Ectodermal cell (in vitro differentiated cells): ENCODE results near the gene OSTC.

Experiments
- H3K27ac ChIP-seq: 2 replicates; pipeline ENCODE4 v1.7.0; 2013; ENCODE audit warnings: mild to moderate bottlenecking, low read depth, low read length; ENCODE audit not compliant: insufficient read depth, poor library complexity, severe bottlenecking
- H3K27me3 ChIP-seq: 2 replicates; pipeline ENCODE4 v1.7.0; 2013; ENCODE audit warnings: mild to moderate bottlenecking, low read length; ENCODE audit not compliant: insufficient read depth, control insufficient read depth, poor library complexity, severe bottlenecking
- H3K36me3 ChIP-seq: one replicate; pipeline ENCODE4 v1.7.0; 2013; ENCODE audit warnings: low read length; ENCODE audit not compliant: control insufficient read depth, insufficient read depth
- H3K4me1 ChIP-seq: one replicate; pipeline ENCODE4 v1.7.0; 2013; ENCODE audit warnings: low read length; ENCODE audit not compliant: control insufficient read depth, insufficient read depth
- H3K4me3 ChIP-seq: 2 replicates; pipeline ENCODE4 v1.7.0; 2013; ENCODE audit warnings: low read depth, low read length, control low read depth; ENCODE audit not compliant: insufficient read depth
- H3K9me3 ChIP-seq: 2 replicates; pipeline ENCODE4 v1.7.0; 2013; ENCODE audit warnings: mild to moderate bottlenecking, low read length, moderate library complexity; ENCODE audit not compliant: control insufficient read depth
- WGBS, 2 experiments: methylation state at CpG; one replicate each; pipeline ENCODE4 v1.1.7; 2013; ENCODE audit warnings: missing lambda C conversion rate in 2 of 2; 5-methylcytosine and 5-hydroxymethylcytosine counted together

Gene OSTC

GRCh38 chr4:108693819-108694218, 43.4 kb downstream of the OSTC start:
- no peak overlapping the region for H3K4me3 ChIP-seq
- H3K27ac ChIP-seq: no peak overlapping the region
- H3K36me3 ChIP-seq: no peaks in the 10 kb centered on the region
- 93 to 94% methylated on average over 3 of the region's 3 CpGs for WGBS, 2 experiments
- H3K27me3 ChIP-seq: no peaks in the 10 kb centered on the region
- H3K4me1 ChIP-seq: no peaks in the 10 kb centered on the region
- H3K9me3 ChIP-seq: no peaks in the 10 kb centered on the region

GRCh38 chr4:108694423-108694822, 44.0 kb downstream of the OSTC start:
- H3K36me3 ChIP-seq: no peaks in the 10 kb centered on the region
- H3K9me3 ChIP-seq: no peaks in the 10 kb centered on the region
- WGBS, 2 experiments: 93 to 94% methylated on average over 3 of the region's 3 CpGs
- no peaks in the 10 kb centered on the region for H3K27me3 ChIP-seq
- no peak overlapping the region for H3K27ac ChIP-seq
- H3K4me3 ChIP-seq: no peak overlapping the region
- no peaks in the 10 kb centered on the region for H3K4me1 ChIP-seq

GRCh38 chr4:108695062-108695461, 44.7 kb downstream of the OSTC start:
- H3K27ac ChIP-seq: no peak overlapping the region

GRCh38 chr4:108696160-108696559, 45.8 kb downstream of the OSTC start:
- H3K27me3 ChIP-seq: no peaks in the 10 kb centered on the region
- H3K4me1 ChIP-seq: no peaks in the 10 kb centered on the region
- 94 to 95% methylated on average over 3 of the region's 3 CpGs for WGBS, 2 experiments
- no peak overlapping the region for H3K27ac ChIP-seq
- H3K9me3 ChIP-seq: no peaks in the 10 kb centered on the region
- H3K4me3 ChIP-seq: no peak overlapping the region
- H3K36me3 ChIP-seq: no peaks in the 10 kb centered on the region

More at GRCh38 chr4:108695062-108695461, 44.7 kb downstream of the OSTC start:
- Histone ChIP-seq H3K4me3 (no peak overlapping the region), H3K27me3 (no peaks in the 10 kb centered on the region), H3K4me1 (no peaks in the 10 kb centered on the region), H3K9me3 (no peaks in the 10 kb centered on the region), H3K36me3 (no peaks in the 10 kb centered on the region)
- WGBS, 2 experiments: 87 to 100% methylated on average over 1 of the region's 1 CpG

GRCh38 chr4:108700081-108700757, 49.8 kb downstream of the OSTC start:
- no peaks in the 10 kb centered on the region for H3K4me1 ChIP-seq
- H3K27ac ChIP-seq: no peak overlapping the region
- H3K27me3 ChIP-seq: no peaks in the 10 kb centered on the region
- H3K9me3 ChIP-seq: no peaks in the 10 kb centered on the region
- WGBS, 2 experiments: 91 to 94% methylated on average over 1 of the region's 1 CpG
- no peak overlapping the region for H3K4me3 ChIP-seq
- no peaks in the 10 kb centered on the region for H3K36me3 ChIP-seq

GRCh38 chr4:108702960-108703359, 52.6 kb downstream of the OSTC start:
- Histone ChIP-seq H3K27ac (no peak overlapping the region), H3K36me3 (no peaks in the 10 kb centered on the region), H3K4me1 (no peaks in the 10 kb centered on the region), H3K9me3 (no peaks in the 10 kb centered on the region), H3K4me3 (no peak overlapping the region), H3K27me3 (no peaks in the 10 kb centered on the region)
- WGBS, 2 experiments: 92 to 95% methylated on average over 3 of the region's 3 CpGs

- Histone ChIP-seq H3K36me3 (no peaks in the 10 kb centered on the region), H3K27me3 (no peaks in the 10 kb centered on the region), H3K4me1 (no peaks in the 10 kb centered on the region), H3K9me3 (no peaks in the 10 kb centered on the region), H3K27ac (no peak overlapping the region), H3K4me3 (no peak overlapping the region)
These were observed 53.0 kb downstream of the OSTC start for GRCh38 chr4:108703370-108703769.

- H3K4me1 ChIP-seq: no peaks in the 10 kb centered on the region
- H3K4me3 ChIP-seq: no peak overlapping the region
- no peaks in the 10 kb centered on the region for H3K36me3 ChIP-seq
- no peaks in the 10 kb centered on the region for H3K9me3 ChIP-seq
- H3K27ac ChIP-seq: no peak overlapping the region
- 88 to 91% methylated on average over 2 of the region's 2 CpGs for WGBS, 2 experiments
- no peaks in the 10 kb centered on the region for H3K27me3 ChIP-seq
These were observed 53.6 kb downstream of the OSTC start for GRCh38 chr4:108703966-108704365.

GRCh38 chr4:108706289-108706688, 55.9 kb downstream of the OSTC start:
- Histone ChIP-seq H3K27me3 (no peaks in the 10 kb centered on the region), H3K27ac (no peak overlapping the region), H3K4me1 (no peaks in the 10 kb centered on the region), H3K9me3 (no peaks in the 10 kb centered on the region), H3K4me3 (no peak overlapping the region), H3K36me3 (no peaks in the 10 kb centered on the region)
- WGBS, 2 experiments: 71 to 72% methylated on average over 4 of the region's 4 CpGs

- Histone ChIP-seq H3K4me3 (no peak overlapping the region), H3K9me3 (no peaks in the 10 kb centered on the region), H3K27me3 (no peaks in the 10 kb centered on the region), H3K27ac (no peak overlapping the region), H3K36me3 (no peaks in the 10 kb centered on the region), H3K4me1 (no peaks in the 10 kb centered on the region)
- 91 to 92% methylated on average over 10 of the region's 10 CpGs for WGBS, 2 experiments
These were observed 58.8 kb downstream of the OSTC start for GRCh38 chr4:108709234-108709633.

- no peaks in the 10 kb centered on the region for H3K4me1 ChIP-seq
- no peaks in the 10 kb centered on the region for H3K36me3 ChIP-seq
- no peak overlapping the region for H3K4me3 ChIP-seq
- H3K27me3 ChIP-seq: no peaks in the 10 kb centered on the region
- H3K9me3 ChIP-seq: no peaks in the 10 kb centered on the region
- 84 to 96% methylated on average over 5 to 7 of the region's 7 CpGs for WGBS, 2 experiments
- H3K27ac ChIP-seq: no peak overlapping the region
These were observed 59.3 kb downstream of the OSTC start for GRCh38 chr4:108709722-108710121.
